ENCODE results near the gene ELOVL7. TPM values are rescaled to one million over a fixed set of nuclear protein-coding genes. Genes with fewer than 3 reads are reported as not detected.

Gene ELOVL7
- total and polyA plus RNA-seq, 2 of the 8 experiments (the other 6 are each of a cell fraction or from before 2014, with no cell fraction given) = 3.1 to 5.1 TPM

DNA sequence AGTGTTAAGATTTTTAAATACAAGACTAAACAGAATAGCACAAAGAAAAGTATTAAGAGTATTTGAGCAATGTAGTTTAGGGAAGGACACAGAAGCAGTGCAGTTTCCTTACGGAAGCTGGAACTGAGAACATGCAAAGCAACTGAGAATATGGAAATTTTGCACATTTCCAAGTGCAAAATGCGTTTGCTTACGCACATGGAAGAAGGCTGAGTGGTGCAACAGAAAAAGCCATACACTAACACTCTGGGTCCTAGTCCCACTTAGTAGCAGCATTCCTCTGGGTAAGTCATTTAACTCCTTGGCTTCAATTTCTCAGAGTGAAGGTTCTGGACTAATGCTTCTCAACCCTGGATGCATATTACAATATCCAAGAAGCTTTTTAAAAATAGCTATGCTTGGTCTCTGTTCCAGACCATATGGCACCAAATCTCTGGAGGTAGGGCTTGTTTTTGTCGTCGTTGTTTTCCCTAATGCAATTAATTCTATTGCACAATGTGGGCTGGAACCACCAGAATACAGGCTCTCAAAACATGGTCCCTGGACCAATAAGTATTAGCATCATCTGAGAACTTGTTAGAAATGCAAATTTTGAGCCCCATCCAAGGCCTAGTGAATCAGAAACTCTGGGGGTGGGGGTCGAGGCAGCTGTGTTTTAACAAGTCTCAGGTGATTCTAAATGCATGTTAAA is 78.9 kb downstream of the ELOVL7 start (continued):
- TF ChIP-seq CBX5 (IDR thresholded peaks at IDR 0.05; ENCODE audit: low read depth, low read length) (no peak), TAF1 (IDR thresholded peaks at IDR 0.05; ENCODE audit: low read depth, low read length) (no peak)
